Thyroid gland (tissue), 4 donors: ENCODE data around the gene KIF16B. TPM values are rescaled to one million over a fixed set of nuclear protein-coding genes. Genes with fewer than 3 reads are reported as not detected.
A peak's percentile ranks its signal among the peaks of the same experiment; 100 is the strongest.

Experiments used
- DNase-seq, 2 donors: peaks; one replicate each; pipeline ENCODE4 v3.0.0-alpha.2; 2019
- H3K27ac ChIP-seq, 3 donors: fragments of 200-600 bp; sonication (generic); 1 replicate in 2 of 3; 2 replicates in 1 of 3; pipeline ENCODE4 v1.5.1; 2016 to 2019; ENCODE audit warnings: mild to moderate bottlenecking in 1 of 3, moderate library complexity in 1 of 3
- H3K27me3 ChIP-seq: fragments of 200-600 bp; sonication (generic); one replicate; pipeline ENCODE4 v1.5.1; 2019
- H3K36me3 ChIP-seq, 2 donors: fragments of 200-600 bp; sonication (generic); one replicate each; pipeline ENCODE4 v1.5.1; 2016 to 2019
- H3K4me1 ChIP-seq, 2 donors: fragments of 200-600 bp; sonication (generic); one replicate each; pipeline ENCODE4 v1.5.1; 2017 to 2019
- H3K4me3 ChIP-seq, 3 donors: fragments of 200-600 bp; sonication (generic); replicated peaks in 1 of 3; 1 replicate in 2 of 3; 2 replicates in 1 of 3; pipeline ENCODE4 v1.5.1; 2016; ENCODE audit warnings: mild to moderate bottlenecking in 1 of 3
- H3K9me3 ChIP-seq: fragments of 200-600 bp; sonication (generic); one replicate; pipeline ENCODE4 v1.5.1; 2017
- CTCF ChIP-seq, 6 experiments: fragments of 200-600 bp in 3 of 6; fragments of 450-650 bp in 3 of 6; sonication (generic) in 3 of 6; IDR thresholded peaks; one replicate each; pipeline ENCODE4 v1.5.1; 2016 to 2019; ENCODE audit warnings: antibody characterized with exemption in 6 of 6, mild to moderate bottlenecking in 2 of 6, inconsistent platforms in 1 of 6, moderate library complexity in 1 of 6
- POLR2A ChIP-seq, 2 donors: fragments of 450-650 bp; IDR thresholded peaks; one replicate each; pipeline ENCODE4 v1.6.1; 2017; ENCODE audit warnings: antibody characterized with exemption in 2 of 2, mild to moderate bottlenecking in 2 of 2, moderate library complexity in 1 of 2
- WGBS, 2 donors: methylation state at CpG; one replicate each; pipeline ENCODE4 v1.1.5; 2017; 5-methylcytosine and 5-hydroxymethylcytosine counted together
- intact Hi-C: fragments of 100-400 bp; cut with DNase I; formaldehyde crosslinking; loops from one replicate; pipeline ENCODE4 v1.15.1; 2023
- total RNA-seq, 4 donors: library from RNA; depleted of rRNA; stranded (reverse); fragments of >200 nt; gene quantifications; one replicate each; pipeline ENCODE4 v1.2.3, GENCODE V29; 2016

KIF16B gene
- total RNA-seq, 4 donors from 2014 or later: 18.5 to 32.8 (median 28.6) TPM

- Histone ChIP-seq H3K4me3 (no peak overlapping the region), H3K9me3 (no peaks in the 10 kb centered on the region), H3K4me1 (peaks cover 0 to 8% of the 10 kb centered on the region in 2 donors), H3K27ac (no peak overlapping the region), H3K36me3 (no peaks in the 10 kb centered on the region), H3K27me3 (no peaks in the 10 kb centered on the region)
- no peak for DNase-seq
- TF ChIP-seq CTCF (IDR thresholded peaks at IDR 0.05): no peak
- no peak for TF ChIP-seq POLR2A (IDR thresholded peaks at IDR 0.05)
- intact Hi-C loops: no loop called here
- 88 to 94% methylated on average over 4 of the region's 4 CpGs for WGBS, 2 donors
These were observed 286.6 kb downstream of the KIF16B start for GRCh38 chr20:16286601-16287000.

GRCh38 chr20:16284385-16285100, 288.7 kb downstream of the KIF16B start:
- H3K9me3 ChIP-seq: no peaks in the 10 kb centered on the region
- TF ChIP-seq POLR2A (IDR thresholded peaks at IDR 0.05) (no peak), CTCF (IDR thresholded peaks at IDR 0.05) (no peak)
- WGBS, 2 donors: 88 to 93% methylated on average over 15 of the region's 15 CpGs
- H3K27ac ChIP-seq: peak overlapping the region in 1 of 3 donors; percentile 60
- DNase-seq: no peak
- peaks cover 0 to 8% of the 10 kb centered on the region in 2 donors for H3K4me1 ChIP-seq
- H3K4me3 ChIP-seq: no peak overlapping the region
- H3K27me3 ChIP-seq: no peaks in the 10 kb centered on the region
- intact Hi-C loops: no loop called here
- no peaks in the 10 kb centered on the region for H3K36me3 ChIP-seq

- Histone ChIP-seq H3K36me3 (no peaks in the 10 kb centered on the region), H3K4me3 (no peak overlapping the region), H3K4me1 (peaks cover 0 to 8% of the 10 kb centered on the region in 2 donors), H3K27ac (peak overlapping the region in 2 of 3 donors; percentile 34 to 60), H3K9me3 (no peaks in the 10 kb centered on the region), H3K27me3 (no peaks in the 10 kb centered on the region)
- TF ChIP-seq POLR2A (IDR thresholded peaks at IDR 0.05) (no peak), CTCF (IDR thresholded peaks at IDR 0.05) (no peak)
- 95% methylated on average over 5 of the region's 5 CpGs for WGBS, 2 donors
- intact Hi-C loops: no loop called here
- peak; percentile 21 to 55 for DNase-seq
These were observed 289.3 kb downstream of the KIF16B start for GRCh38 chr20:16283978-16284377.

- intact Hi-C loops: no loop called here
- Histone ChIP-seq H3K27me3 (no peaks in the 10 kb centered on the region), H3K36me3 (no peaks in the 10 kb centered on the region), H3K9me3 (no peaks in the 10 kb centered on the region), H3K4me3 (no peak overlapping the region), H3K27ac (peak overlapping the region in 2 of 3 donors; percentile 16 to 60), H3K4me1 (peaks cover 0 to 8% of the 10 kb centered on the region in 2 donors)
- TF ChIP-seq CTCF (IDR thresholded peaks at IDR 0.05): no peak
- no peak for TF ChIP-seq POLR2A (IDR thresholded peaks at IDR 0.05)
- WGBS, 2 donors: 86 to 87% methylated on average over 2 to 6 of the region's 6 CpGs
- peak; percentile 69 to 79 for DNase-seq
These were observed 289.9 kb downstream of the KIF16B start for GRCh38 chr20:16283307-16283706.

- Histone ChIP-seq H3K27ac (no peak overlapping the region), H3K36me3 (no peaks in the 10 kb centered on the region), H3K9me3 (no peaks in the 10 kb centered on the region), H3K4me1 (peaks cover 0 to 8% of the 10 kb centered on the region in 2 donors), H3K4me3 (no peak overlapping the region), H3K27me3 (no peaks in the 10 kb centered on the region)
- no peak for TF ChIP-seq CTCF (IDR thresholded peaks at IDR 0.05)
- TF ChIP-seq POLR2A (IDR thresholded peaks at IDR 0.05): no peak
- DNase-seq: no peak
- WGBS, 2 donors: 93 to 97% methylated on average over 2 of the region's 2 CpGs
- intact Hi-C loops: no loop called here
These were observed 293.0 kb downstream of the KIF16B start for GRCh38 chr20:16280219-16280618.
